ENCODE measurements around the gene DCUN1D1. TPM values are rescaled to one million over a fixed set of nuclear protein-coding genes. Genes with fewer than 3 reads are reported as not detected.
A peak's percentile ranks its signal among the peaks of the same experiment; 100 is the strongest.

Gene DCUN1D1
- total RNA-seq, 6 experiments from 2014 or later, result 15.7 to 41.5 (median 31.9) TPM

DNA sequence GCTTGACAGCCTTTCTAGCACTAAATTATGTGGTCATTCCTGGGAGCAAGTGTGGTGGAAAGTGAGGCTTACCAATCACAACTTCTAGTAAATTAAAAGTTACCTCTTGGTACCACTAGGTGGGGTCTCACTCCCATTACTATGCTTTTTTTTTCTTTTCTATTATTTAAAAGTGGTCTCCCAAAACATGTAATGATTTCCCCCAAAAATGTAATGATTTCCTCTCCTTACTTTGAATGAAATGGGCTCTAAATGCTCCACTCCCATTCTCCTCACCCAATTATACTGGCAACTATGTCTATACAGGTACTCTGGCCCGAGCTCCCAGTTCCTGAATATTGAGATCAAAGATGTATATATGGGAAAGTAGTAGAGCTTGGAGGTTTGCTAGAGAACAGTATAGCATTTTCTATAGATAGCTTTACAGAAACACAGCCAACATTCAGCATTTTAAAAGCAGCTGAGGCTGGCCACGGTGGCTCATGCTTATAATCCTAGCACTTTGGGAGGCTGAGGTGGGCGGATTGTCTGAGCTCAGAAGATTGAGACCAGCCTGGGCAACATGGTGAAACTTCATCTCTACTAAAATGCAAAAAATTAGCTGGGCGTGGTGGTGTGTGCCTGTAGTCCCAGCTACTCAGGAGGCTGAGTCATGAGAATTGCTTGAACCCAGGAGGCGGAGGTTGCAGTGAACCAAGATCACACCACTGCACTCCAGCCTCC, 70.9 kb downstream of the DCUN1D1 start:
- H3K4me3 ChIP-seq, result no peak overlapping the region
- peaks cover 0 to 18% (median 0%) of the 10 kb centered on the region in 4 donors for H3K36me3 ChIP-seq
- DNase-seq (no peak), ATAC-seq (peak; percentile 64 to 71 (median 68))
- TF ChIP-seq, protein P1, sequence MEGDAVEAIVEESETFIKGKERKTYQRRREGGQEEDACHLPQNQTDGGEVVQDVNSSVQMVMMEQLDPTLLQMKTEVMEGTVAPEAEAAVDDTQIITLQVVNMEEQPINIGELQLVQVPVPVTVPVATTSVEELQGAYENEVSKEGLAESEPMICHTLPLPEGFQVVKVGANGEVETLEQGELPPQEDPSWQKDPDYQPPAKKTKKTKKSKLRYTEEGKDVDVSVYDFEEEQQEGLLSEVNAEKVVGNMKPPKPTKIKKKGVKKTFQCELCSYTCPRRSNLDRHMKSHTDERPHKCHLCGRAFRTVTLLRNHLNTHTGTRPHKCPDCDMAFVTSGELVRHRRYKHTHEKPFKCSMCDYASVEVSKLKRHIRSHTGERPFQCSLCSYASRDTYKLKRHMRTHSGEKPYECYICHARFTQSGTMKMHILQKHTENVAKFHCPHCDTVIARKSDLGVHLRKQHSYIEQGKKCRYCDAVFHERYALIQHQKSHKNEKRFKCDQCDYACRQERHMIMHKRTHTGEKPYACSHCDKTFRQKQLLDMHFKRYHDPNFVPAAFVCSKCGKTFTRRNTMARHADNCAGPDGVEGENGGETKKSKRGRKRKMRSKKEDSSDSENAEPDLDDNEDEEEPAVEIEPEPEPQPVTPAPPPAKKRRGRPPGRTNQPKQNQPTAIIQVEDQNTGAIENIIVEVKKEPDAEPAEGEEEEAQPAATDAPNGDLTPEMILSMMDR (IDR thresholded peaks at IDR 0.05), result peak; percentile 41 to 58 (median 54)
- TF ChIP-seq POLR2A (IDR thresholded peaks at IDR 0.05), result no peak
- intact Hi-C loops (cut with DNase I), result no loop called here
- H3K27ac ChIP-seq, result no peak overlapping the region
- H3K9me3 ChIP-seq, result no peaks in the 10 kb centered on the region
- WGBS (ENCODE audit: insufficient coverage, low coverage, low lambda C conversion rate, missing lambda C conversion rate), result 91% methylated on average over 3 of the region's 5 CpGs
- no peaks in the 10 kb centered on the region for H3K27me3 ChIP-seq
- H3K4me1 ChIP-seq, result no peaks in the 10 kb centered on the region

DNA sequence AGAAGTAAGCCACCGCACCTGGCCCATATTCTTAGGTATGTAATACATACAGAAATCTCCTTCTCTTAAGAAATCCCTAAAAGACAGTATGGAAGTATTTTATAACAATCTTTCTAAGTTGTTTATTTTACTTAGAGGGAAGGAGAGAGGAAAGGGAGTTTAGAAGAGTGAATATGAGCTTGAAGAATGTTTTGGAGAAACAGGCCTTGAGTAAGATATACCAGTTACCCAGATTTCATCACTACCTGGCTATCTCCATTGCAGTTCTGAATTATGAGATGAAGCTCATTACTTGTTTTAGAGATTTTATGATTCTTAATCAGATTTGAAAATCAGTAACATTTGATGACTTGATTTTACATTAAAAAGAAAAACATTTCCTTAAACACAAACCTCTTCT, 71.9 kb downstream of the DCUN1D1 start:
- TF ChIP-seq POLR2A (IDR thresholded peaks at IDR 0.05), result no peak
- TF ChIP-seq, protein P1 (IDR thresholded peaks at IDR 0.05), result no peak
- H3K9me3 ChIP-seq, result no peaks in the 10 kb centered on the region
- 100% methylated on average over 1 of the region's 1 CpG for WGBS (ENCODE audit: insufficient coverage, low coverage, low lambda C conversion rate, missing lambda C conversion rate)
- no peaks in the 10 kb centered on the region for H3K27me3 ChIP-seq
- H3K4me3 ChIP-seq, result no peak overlapping the region
- H3K27ac ChIP-seq, result no peak overlapping the region
- no peak for ATAC-seq
- peaks cover 0 to 10% (median 0%) of the 10 kb centered on the region in 4 donors for H3K36me3 ChIP-seq
- H3K4me1 ChIP-seq, result no peaks in the 10 kb centered on the region
- no peak for DNase-seq
- intact Hi-C loops (cut with DNase I), result no loop called here

DNA sequence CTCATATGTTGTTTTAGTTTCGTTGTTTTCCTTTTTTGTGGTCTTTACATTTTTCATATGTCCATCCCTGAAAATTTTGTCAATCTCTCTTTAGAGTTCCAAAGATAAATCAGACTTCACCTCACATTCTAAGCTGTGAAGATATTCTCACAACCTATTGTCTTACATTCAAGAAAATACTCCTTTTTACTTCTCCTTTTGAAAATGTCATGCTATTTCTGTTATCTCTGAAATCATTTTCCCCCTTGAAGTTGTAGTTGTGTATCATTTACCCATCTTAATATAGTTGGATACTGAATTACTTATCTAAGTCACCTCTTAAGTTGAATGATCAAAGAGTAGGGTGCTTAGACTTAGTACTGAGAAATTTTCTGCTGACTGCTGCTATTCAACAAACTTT, 74.3 kb downstream of the DCUN1D1 start:
- no peak overlapping the region for H3K4me3 ChIP-seq
- H3K9me3 ChIP-seq, result no peaks in the 10 kb centered on the region
- H3K27me3 ChIP-seq, result no peaks in the 10 kb centered on the region
- H3K27ac ChIP-seq, result no peak overlapping the region
- WGBS (ENCODE audit: insufficient coverage, low coverage, low lambda C conversion rate, missing lambda C conversion rate), result 100% methylated on average over 1 of the region's 1 CpG
- ATAC-seq (no peak), DNase-seq (no peak)
- peaks cover 0 to 10% (median 1%) of the 10 kb centered on the region in 4 donors for H3K36me3 ChIP-seq
- H3K4me1 ChIP-seq, result no peaks in the 10 kb centered on the region
- TF ChIP-seq POLR2A (IDR thresholded peaks at IDR 0.05), result no peak
- intact Hi-C loops (cut with DNase I), result no loop called here

GRCh38 chr3:182905623-182906022, 74.7 kb downstream of the DCUN1D1 start:
- H3K4me3 ChIP-seq, result no peak overlapping the region
- no peak for DNase-seq
- intact Hi-C loops (cut with DNase I), result no loop called here
- 91% methylated on average over 4 of the region's 4 CpGs for WGBS (ENCODE audit: insufficient coverage, low coverage, low lambda C conversion rate, missing lambda C conversion rate)
- H3K36me3 ChIP-seq, result peaks cover 0 to 10% (median 1%) of the 10 kb centered on the region in 4 donors
- H3K27me3 ChIP-seq, result no peaks in the 10 kb centered on the region
- H3K9me3 ChIP-seq, result no peaks in the 10 kb centered on the region
- no peak overlapping the region for H3K27ac ChIP-seq
- TF ChIP-seq POLR2A (IDR thresholded peaks at IDR 0.05), result no peak
- TF ChIP-seq, protein P1 (IDR thresholded peaks at IDR 0.05), result no peak
- H3K4me1 ChIP-seq, result no peaks in the 10 kb centered on the region
- no peak for ATAC-seq

GRCh38 chr3:182904164-182904563, 76.2 kb downstream of the DCUN1D1 start:
- H3K36me3 ChIP-seq, result peaks cover 0 to 10% (median 1%) of the 10 kb centered on the region in 4 donors
- H3K27me3 ChIP-seq, result no peaks in the 10 kb centered on the region
- no peak overlapping the region for H3K27ac ChIP-seq
- ATAC-seq, result no peak
- no peak for TF ChIP-seq POLR2A (IDR thresholded peaks at IDR 0.05)
- TF ChIP-seq, protein P1 (IDR thresholded peaks at IDR 0.05), result peak in 1 of 4 donors; percentile 3
- no peak for DNase-seq
- no peaks in the 10 kb centered on the region for H3K4me1 ChIP-seq
- intact Hi-C loops (cut with DNase I), result no loop called here
- 77% methylated on average over 2 of the region's 3 CpGs for WGBS (ENCODE audit: insufficient coverage, low coverage, low lambda C conversion rate, missing lambda C conversion rate)
- H3K9me3 ChIP-seq, result no peaks in the 10 kb centered on the region
- no peak overlapping the region for H3K4me3 ChIP-seq
